Measurements from ENCODE around the gene PREX1. TPM values are rescaled to one million over a fixed set of nuclear protein-coding genes. Genes with fewer than 3 reads are reported as not detected.
A peak's percentile ranks its signal among the peaks of the same experiment; 100 is the strongest.

PREX1 gene
- total RNA-seq, 1 donor = 14.1 TPM

DNA sequence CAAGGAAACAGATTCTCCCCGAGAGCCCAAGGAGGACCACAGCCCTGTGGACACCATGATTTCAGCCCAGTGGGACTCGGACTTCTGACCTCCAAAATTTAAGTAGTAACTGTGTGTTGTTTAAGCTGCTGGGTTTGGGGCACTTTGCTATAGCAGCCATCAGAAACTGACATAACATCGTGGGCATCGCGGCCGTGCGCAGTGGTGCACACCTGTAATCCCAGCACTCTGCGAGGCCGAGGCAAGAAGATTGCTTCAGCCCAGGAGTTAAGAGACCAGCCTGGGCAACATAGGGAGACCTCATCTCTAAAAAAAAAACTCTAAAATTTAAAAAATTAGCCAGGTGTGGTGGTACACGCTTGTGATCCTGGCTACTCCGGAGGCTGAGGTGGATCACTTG is 175.8 kb downstream of the PREX1 start:
- DNase-seq (ENCODE audit: insufficient read length, low spot score, missing footprints) = peak; percentile 62
- no peaks in the 10 kb centered on the region for H3K79me2 ChIP-seq (ENCODE audit: insufficient read depth, low read length)
- H3K27me3 ChIP-seq (ENCODE audit: insufficient read depth, low read length) = no peaks in the 10 kb centered on the region
- no peaks in the 10 kb centered on the region for H3K4me1 ChIP-seq (ENCODE audit: insufficient read depth, low read length)
- H3K9me3 ChIP-seq (ENCODE audit: low read depth, low read length) = no peaks in the 10 kb centered on the region
- H3K4me2 ChIP-seq (ENCODE audit: insufficient read depth, low read length) = no peak overlapping the region
- no peak overlapping the region for H3K27ac ChIP-seq (ENCODE audit: low read depth, low read length)
- H2AFZ ChIP-seq (ENCODE audit: low read length) = no peak overlapping the region
- H4K20me1 ChIP-seq (ENCODE audit: insufficient read depth, low read length) = no peaks in the 10 kb centered on the region
- no peak overlapping the region for H3K4me3 ChIP-seq (ENCODE audit: insufficient read depth, low read length)
- TF ChIP-seq, protein P1, sequence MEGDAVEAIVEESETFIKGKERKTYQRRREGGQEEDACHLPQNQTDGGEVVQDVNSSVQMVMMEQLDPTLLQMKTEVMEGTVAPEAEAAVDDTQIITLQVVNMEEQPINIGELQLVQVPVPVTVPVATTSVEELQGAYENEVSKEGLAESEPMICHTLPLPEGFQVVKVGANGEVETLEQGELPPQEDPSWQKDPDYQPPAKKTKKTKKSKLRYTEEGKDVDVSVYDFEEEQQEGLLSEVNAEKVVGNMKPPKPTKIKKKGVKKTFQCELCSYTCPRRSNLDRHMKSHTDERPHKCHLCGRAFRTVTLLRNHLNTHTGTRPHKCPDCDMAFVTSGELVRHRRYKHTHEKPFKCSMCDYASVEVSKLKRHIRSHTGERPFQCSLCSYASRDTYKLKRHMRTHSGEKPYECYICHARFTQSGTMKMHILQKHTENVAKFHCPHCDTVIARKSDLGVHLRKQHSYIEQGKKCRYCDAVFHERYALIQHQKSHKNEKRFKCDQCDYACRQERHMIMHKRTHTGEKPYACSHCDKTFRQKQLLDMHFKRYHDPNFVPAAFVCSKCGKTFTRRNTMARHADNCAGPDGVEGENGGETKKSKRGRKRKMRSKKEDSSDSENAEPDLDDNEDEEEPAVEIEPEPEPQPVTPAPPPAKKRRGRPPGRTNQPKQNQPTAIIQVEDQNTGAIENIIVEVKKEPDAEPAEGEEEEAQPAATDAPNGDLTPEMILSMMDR (IDR thresholded peaks at IDR 0.05; ENCODE audit: extremely low read depth, low read depth, low read length) = no peak
- H3K36me3 ChIP-seq (ENCODE audit: insufficient read depth, low read length) = peaks cover 5% of the 10 kb centered on the region

DNA sequence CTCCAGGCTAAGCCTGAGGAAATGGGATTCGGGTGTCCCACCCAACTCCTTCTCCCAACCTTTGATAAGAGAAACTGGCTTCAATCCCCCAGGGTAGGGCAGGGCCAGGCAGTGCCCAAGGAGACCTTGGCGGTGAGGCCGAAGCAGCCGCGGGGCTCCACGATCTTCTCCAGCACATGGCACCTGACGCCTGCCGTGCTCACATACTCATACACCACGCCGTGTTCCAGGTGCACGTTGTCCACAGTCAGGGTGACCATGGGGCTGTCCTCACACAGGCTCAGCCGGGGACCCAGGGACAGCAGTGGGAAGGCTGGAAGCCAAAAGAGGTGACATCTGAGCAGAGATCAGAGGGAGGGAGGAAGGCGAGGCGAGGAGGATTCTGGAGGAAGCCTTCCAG is 176.5 kb downstream of the PREX1 start:
- H4K20me1 ChIP-seq (ENCODE audit: insufficient read depth, low read length) = no peaks in the 10 kb centered on the region
- no peaks in the 10 kb centered on the region for H3K4me1 ChIP-seq (ENCODE audit: insufficient read depth, low read length)
- peak; percentile 26 for DNase-seq (ENCODE audit: insufficient read length, low spot score, missing footprints)
- H3K36me3 ChIP-seq (ENCODE audit: insufficient read depth, low read length) = peaks cover 5% of the 10 kb centered on the region
- no peaks in the 10 kb centered on the region for H3K79me2 ChIP-seq (ENCODE audit: insufficient read depth, low read length)
- H3K4me3 ChIP-seq (ENCODE audit: insufficient read depth, low read length) = no peak overlapping the region
- H3K9me3 ChIP-seq (ENCODE audit: low read depth, low read length) = no peaks in the 10 kb centered on the region
- TF ChIP-seq, protein P1 (IDR thresholded peaks at IDR 0.05; ENCODE audit: extremely low read depth, low read depth, low read length) = no peak
- no peak overlapping the region for H2AFZ ChIP-seq (ENCODE audit: low read length)
- H3K4me2 ChIP-seq (ENCODE audit: insufficient read depth, low read length) = no peak overlapping the region
- H3K27ac ChIP-seq (ENCODE audit: low read depth, low read length) = no peak overlapping the region
- no peaks in the 10 kb centered on the region for H3K27me3 ChIP-seq (ENCODE audit: insufficient read depth, low read length)

DNA sequence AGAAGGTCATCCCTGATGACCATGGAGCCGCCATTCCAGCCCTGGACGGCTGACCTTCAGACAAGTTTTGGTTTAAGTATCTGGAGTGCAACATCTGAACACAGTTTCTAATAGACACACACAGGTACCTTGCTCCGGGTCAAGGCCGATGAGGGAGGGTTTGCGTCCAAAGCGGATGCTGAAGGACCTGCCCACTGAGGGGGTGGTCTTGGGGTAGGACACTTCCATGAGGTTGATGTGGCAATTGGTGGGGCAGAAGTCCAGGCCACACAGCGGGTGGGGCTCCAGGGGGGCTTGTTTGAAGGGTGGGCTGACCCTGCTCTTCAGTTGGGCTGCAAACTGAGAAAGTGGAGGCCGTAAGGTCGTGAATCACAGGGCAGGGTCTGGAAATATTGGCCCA is 177.9 kb downstream of the PREX1 start:
- Histone ChIP-seq H3K4me2 (ENCODE audit: insufficient read depth, low read length) (no peak overlapping the region), H3K36me3 (ENCODE audit: insufficient read depth, low read length) (peaks cover 5% of the 10 kb centered on the region), H3K4me1 (ENCODE audit: insufficient read depth, low read length) (no peaks in the 10 kb centered on the region), H2AFZ (ENCODE audit: low read length) (no peak overlapping the region), H3K27ac (ENCODE audit: low read depth, low read length) (no peak overlapping the region), H3K9me3 (ENCODE audit: low read depth, low read length) (no peaks in the 10 kb centered on the region), H4K20me1 (ENCODE audit: insufficient read depth, low read length) (no peaks in the 10 kb centered on the region), H3K79me2 (ENCODE audit: insufficient read depth, low read length) (no peaks in the 10 kb centered on the region), H3K27me3 (ENCODE audit: insufficient read depth, low read length) (no peaks in the 10 kb centered on the region), H3K4me3 (ENCODE audit: insufficient read depth, low read length) (no peak overlapping the region)
- peak; percentile 80 for DNase-seq (ENCODE audit: insufficient read length, low spot score, missing footprints)
- TF ChIP-seq, protein P1 (IDR thresholded peaks at IDR 0.05; ENCODE audit: extremely low read depth, low read depth, low read length) = no peak

DNA sequence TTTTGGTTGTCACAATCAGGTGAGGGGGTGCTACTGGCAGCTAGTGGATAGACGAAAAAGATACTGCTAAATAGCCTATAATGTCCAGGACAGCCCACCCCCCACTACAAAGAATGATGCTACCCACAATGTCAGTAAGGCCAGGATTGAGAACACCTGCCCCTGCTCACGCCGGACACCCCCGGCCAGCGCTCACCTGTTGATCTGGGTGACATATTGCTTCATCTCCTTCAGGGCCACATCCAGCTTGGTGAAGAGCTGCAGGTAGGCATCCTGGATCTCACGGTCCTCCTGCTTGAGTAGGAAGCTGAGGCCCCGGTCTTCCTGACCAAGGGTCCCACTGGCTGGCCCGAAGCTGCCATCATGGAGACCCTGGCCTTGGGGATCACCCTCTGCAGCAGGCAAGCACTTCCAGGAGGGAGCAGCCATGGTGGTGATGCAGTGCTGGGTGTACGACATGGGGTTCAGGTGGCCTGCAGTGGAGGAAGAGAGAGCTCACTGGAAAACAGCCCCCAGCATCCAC is 178.6 kb downstream of the PREX1 start:
- Histone ChIP-seq H3K36me3 (ENCODE audit: insufficient read depth, low read length) (peaks cover 5% of the 10 kb centered on the region), H3K4me3 (ENCODE audit: insufficient read depth, low read length) (no peak overlapping the region), H3K9me3 (ENCODE audit: low read depth, low read length) (no peaks in the 10 kb centered on the region), H3K4me2 (ENCODE audit: insufficient read depth, low read length) (no peak overlapping the region), H3K4me1 (ENCODE audit: insufficient read depth, low read length) (no peaks in the 10 kb centered on the region), H3K27ac (ENCODE audit: low read depth, low read length) (no peak overlapping the region), H3K27me3 (ENCODE audit: insufficient read depth, low read length) (no peaks in the 10 kb centered on the region), H3K79me2 (ENCODE audit: insufficient read depth, low read length) (no peaks in the 10 kb centered on the region), H2AFZ (ENCODE audit: low read length) (no peak overlapping the region), H4K20me1 (ENCODE audit: insufficient read depth, low read length) (no peaks in the 10 kb centered on the region)
- DNase-seq (ENCODE audit: insufficient read length, low spot score, missing footprints) = no peak
- TF ChIP-seq, protein P1 (IDR thresholded peaks at IDR 0.05; ENCODE audit: extremely low read depth, low read depth, low read length) = no peak

Measured in osteoblast (primary cell).